NK-92 (cell line): Measurements from ENCODE around the gene SRSF10.
"Not testable (repeated sequence)": the region's sequence is repeated elsewhere in the genome, so short reads cannot be mapped to it uniquely, and the experiment has no call there.

Experiments used
- DNase-seq: peaks from one replicate; lab custom pipeline; 2025; ENCODE audit not compliant: unreplicated experiment; lab: John Stamatoyannopoulos, UW

The SRSF10 gene

DNA sequence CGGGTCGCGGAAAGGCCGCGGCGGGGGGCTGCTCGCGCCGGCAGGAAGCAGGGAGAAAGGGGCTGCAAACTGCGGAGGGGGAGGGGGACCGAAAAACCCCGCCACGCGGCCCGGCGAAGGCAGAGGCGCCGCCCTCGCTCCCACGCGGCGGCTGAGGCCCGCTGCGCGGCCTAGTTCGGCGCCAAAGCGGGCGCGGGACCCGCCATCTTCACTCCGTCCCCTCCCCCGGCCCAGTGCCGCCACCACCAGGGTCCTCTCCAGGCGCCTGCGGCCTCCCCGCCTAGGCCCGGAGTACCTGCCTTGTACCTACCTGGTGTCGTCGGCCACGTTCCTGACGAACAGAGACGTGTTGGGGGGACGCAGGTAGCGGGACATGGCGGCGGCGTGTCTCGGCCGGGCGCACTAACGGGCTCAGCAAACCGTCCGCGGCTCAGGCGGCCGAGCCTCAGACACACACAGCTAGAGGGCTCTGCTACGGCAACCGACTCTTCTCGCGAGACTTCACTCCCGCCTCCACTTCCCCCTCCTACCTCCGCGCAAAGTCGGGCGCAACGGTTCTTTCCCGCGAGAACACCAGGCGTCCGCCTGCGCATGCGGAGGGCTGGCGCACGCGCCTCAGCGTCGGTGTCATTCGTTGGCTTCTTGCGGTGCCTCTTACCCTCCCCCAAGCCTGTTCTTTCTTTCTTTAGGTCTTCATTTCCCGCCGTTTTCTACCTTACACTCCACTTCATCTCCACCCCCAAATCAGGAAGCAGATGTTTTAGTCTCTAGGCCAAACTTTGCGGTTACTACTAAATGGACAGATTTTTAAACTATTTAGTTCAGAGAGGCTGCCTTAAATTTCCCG, at the start of gene SRSF10:
TSS of gene SRSF10 (minus strand) at position 447 of the 847 bp plus-strand sequence. CDS start at position 375, 72 bp downstream.
- DNase-seq, result peak; percentile 93

DNA sequence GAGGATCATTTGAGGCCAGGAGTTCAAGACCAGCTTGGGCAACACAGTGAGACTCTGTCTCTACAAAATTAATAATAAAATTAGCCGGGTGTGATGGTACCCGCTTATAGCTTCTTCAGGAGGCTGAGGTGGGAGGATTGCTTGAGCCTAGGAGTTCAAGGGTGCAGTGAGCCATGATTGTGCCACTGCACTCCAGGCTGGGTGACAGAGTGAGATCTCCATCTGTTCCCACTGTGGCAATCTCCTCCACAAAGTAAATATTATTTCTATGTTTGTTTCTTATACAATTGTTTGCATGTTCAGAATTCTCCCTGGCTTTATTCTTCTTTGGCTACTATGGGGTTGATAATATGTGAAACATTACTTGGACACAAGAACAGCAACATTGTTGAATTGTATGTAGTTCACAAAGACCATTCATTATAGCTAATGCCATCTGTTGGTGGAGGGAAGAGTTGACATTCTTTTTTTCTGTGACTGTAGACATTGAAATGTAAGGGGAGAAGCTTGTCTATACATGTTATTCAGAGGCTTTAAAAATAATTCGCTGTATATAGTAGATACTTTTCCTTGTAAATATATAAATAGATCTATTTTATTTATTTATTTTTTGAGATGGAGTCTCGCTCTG, 47.8 kb upstream of the SRSF10 start:
- no peak for DNase-seq

DNA sequence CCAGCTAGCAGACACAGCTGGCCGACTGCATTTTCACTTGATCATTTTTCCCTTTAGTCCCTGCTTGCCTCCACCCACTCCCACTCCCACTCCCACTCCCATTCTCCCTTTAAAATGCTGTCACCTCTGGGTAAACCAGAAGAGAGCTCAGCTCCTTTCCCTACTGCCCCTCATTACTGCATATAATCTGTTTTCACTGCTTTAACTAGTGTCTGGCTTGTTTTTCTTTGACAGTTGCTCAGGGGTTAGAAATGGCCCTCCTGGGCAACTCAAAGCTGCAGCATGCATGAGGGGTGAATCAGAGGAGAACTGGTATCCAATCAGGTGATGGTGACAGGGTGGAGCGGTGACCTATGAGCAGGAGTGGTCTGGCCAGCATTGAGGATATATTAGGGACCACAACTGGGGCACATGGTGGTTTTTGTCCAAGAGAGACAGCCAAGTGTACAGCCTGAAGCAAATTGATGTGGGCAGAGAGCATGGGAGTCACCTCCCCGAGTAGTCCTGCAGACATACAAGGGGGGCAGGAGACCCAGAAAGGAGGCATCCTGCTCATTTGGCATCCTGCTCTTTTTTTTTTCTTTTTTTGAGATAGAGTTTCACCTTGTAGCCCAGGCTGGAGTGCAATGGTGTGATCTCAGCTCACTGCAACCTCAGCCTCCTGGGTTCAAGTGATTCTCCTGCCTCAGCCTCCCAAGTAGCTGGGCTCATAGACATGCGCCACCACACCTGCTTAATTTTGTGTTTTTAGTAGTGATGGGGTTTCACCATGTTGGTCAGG, 42.6 kb upstream of the SRSF10 start:
- no peak for DNase-seq

DNA sequence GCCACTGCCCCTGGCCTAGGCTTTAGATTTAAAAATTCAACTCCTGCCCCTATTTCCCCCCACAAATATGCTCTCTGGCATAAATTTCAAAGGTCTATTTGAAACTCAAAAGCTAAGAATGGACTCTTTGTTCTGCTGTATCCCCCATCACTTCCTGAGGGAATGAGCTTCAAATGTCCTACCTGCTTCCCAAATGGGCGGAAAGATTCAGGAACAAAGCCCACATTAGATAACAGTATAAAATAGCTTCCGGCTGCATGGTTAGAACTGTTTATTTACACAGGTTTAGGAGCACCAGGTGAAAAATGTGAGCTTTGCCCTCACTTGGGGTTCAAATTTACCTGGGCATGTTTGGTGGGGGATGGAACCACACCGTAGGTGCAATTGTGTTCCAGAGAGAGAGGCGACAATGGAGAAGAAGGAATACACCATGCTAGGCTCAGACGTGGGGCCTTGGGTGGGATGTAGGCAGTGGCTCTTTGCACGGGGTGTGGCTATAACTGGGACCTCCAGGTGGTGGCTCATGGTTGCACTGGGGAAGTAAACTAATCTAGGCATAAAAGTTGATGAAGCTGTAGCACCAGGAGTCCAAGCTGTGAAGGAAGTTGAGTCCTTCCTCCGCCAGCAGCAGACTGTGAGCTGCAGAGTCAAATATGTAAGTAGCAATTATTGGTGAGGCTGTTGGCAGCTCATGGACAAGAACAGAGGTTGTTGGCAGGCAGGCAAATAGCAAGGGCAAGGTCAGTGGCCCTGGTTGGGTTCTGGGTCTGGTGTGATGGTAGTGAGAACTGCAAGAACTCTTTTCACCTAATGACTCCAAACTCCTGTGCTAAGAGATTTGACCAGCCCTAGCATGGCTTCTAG, 41.5 kb upstream of the SRSF10 start:
- DNase-seq, result no peak

DNA sequence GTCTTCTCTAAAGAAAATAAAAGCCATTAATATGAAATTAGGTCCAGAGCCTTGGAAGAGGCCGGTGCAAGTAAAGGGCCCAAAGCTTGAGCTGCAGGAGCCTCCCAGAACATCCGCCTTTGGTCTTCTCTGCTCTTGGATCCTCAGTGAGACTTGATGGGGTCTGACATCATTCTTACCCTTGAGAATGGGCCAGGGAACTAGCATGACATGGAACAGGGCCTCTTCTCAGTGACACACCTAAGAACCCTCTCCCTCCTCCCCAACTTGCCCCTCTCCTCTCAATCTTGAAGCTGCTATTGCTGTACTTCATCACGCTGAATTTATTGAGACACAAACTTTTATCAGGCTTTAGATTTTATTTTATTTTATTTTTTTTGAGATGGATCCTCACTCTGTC, 40.3 kb upstream of the SRSF10 start:
- DNase-seq, result no peak

DNA sequence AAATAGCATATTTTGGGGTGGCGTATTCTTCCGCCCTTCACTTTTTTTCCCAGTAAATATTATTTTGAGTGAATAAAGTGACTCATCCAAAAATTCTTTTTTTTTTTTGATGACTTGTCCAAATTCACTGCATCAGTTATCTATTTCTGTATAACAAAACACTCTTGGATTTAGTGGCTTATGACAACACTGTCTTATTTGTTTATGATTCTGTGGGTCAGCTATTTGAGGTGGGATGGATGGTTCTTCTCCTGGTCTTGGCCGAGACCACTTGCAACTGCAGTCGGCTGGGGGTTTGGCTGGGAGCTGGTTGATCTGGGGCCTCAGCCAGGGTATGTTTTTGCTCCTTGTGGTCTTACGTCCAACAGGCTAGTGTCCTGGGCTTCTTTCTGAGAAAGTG, 39.9 kb upstream of the SRSF10 start:
- no peak for DNase-seq

DNA sequence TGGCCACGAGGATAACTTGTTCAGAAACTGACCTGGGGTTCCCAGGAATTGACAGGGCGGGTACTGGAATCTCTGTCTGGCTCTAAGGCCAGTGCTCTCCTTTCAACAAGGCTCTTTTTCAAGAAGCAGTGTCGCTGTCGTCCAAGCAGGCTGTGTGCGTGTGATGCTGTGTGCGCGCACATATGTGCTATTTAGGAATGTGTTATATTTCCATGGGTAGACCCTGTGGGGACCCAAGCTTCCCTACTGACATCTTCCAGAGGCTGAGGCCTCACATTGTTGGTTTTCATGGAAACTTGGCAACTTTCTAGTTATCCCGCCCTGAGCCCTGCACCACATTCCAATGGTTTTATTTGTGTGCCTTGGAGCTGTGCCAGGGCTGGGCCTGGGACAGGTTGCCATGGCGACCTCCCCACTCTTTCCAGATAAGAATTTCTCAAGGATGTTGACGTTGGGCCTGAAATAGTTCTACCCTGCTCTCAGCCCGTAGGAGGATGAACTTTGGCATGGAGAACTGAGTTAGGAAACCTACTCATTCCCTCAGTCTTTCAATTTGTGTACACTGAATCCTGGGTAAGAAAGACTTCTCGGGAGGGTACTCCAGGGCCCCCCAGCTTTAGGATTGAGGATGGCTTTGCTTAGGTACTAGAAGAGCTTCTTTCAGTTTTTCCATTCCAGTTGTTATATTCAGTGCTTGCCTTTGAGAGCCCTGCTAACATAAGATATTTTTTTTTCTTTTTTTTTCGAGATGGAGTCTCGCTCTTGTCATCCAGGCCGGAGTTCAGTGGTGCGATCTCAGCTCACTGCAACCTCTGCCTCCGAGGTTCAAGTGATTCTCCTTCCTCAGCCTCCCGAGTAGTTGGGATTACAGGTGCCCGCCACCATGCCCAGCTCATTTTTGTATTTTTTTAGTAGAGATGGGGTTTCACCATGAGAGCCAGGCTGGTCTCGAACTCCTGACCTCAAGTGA, 38.8 kb upstream of the SRSF10 start:
- no peak for DNase-seq

DNA sequence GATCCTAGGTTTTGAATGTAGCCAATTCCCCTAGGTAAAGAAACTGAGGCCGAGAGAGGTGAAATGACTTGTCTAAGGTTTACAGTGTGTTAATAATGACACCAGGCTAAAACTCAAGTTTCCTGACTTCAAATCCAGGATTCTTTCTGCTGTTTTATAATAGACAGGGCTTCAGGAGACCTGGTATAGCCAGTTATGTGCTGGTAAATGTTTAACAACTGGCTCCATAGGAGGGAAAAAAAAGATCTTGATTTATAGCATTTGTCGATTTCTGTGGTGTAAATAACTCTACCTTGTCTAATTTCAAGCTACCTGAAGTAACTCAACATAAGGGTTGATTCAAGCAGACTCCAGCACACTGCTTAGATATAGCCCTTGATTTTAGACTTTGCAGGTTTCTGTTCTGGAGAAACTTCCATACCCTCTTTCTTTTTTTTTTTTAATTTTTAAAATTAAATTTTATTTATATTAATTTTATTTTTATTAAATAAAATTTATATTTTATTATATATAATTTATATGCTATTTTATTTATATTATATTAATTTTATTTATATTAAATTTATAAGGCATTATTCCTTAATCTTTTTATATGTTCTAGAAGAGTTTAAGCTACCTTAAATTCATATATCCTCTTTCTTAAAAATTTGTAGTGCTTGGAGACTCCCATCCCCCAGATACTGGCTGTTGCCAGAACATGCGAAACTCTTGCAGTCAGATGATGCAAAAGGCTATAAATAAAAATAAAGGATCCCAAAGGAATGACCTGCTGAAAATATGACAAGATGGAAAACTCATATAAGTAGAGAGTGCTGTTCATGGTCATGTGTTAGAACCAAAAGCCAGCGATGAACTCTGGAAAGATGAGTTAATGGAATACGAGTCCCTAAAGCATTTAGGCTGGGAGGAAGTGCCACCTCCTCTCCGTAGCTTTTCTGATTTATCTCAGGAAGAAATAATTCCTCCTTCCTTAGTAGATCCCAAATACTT, 35.4 kb upstream of the SRSF10 start:
- no peak for DNase-seq

DNA sequence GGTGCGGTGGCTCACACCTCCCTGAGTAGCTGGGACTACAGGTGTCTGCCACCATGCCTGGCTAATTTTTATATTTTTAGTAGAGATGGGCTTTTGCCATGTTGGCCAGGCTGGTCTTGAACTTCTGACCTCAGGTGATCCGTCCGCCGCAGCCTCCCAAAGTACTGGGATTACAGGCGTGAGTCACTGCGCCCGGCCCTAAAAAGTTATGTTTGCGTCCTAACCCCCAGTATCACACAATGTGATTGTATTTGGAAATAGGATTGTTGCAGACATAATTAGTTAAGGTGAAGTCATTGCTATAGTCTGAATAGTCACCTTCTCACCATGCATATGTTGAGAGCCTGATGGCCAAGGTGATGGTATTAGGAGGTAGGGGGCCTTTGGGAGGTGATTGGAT, 32.8 kb upstream of the SRSF10 start:
- not testable (repeated sequence) for DNase-seq

DNA sequence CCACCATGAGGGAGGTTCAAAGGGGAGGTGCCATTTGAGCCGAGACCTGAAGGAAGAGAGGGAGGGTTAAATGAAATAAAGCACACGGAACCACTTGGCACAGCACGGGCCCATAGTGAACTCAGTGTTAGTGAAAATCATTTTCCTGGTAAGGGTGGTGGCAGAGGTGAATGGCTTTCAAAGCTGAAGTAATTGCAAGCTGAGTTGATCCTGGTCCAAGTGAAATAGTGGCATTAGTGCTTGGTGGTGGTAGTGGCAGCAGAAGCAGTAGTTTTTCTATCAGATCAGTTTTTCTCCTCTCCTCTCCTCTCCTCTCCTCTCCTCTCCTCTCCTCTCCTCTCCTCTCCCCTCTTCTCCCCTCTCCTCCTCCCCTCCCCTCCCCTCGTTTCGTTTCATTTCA, 30.5 kb upstream of the SRSF10 start:
- DNase-seq, result no peak

DNA sequence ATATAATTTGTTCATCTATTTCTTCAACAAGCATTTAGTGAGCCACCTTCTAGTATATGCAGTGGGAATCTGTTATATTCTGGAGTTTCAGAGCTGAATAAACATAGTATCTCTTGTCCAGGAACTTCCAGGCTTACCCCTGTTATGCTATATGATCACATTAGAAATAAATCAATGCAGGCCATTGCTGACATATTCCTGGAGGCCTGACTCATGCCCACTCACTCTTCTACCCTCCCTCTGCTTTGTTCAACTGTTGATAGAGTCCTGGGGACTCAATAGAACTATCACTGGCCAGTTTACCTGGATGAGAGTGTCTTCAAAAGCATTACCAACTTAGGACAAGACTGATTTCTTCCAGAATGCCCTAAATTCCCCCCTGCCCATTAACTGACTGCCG, 29.3 kb upstream of the SRSF10 start:
- DNase-seq, result no peak

DNA sequence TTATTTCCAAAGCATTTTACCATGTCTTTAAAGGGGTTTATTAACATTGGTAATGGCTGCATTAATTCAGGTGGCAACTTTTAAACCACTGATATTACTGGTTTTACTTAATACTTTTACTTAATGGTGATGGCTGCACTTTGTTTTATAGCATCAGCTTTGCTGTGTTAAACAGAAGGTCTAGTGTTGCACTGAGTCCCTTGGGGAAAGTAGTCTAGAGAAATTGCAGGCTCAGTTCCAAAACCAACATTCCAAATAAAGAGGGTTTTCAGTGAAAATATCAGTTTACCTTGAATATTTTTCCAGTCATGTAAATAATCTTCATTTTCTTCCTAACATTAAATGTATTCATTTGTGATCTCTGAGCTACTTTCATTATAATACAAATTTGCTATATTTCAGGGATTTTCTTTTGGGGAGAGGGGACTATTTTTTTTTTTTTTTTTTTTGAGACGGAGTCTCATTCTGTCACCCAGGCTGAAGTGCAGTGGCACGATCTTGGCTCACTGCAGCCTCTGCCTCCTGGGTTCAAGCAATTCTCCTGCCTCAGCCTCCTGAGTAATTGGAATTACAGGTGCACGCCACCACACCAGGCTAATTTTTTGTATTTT, 28.6 kb upstream of the SRSF10 start:
- not testable (repeated sequence) for DNase-seq

DNA sequence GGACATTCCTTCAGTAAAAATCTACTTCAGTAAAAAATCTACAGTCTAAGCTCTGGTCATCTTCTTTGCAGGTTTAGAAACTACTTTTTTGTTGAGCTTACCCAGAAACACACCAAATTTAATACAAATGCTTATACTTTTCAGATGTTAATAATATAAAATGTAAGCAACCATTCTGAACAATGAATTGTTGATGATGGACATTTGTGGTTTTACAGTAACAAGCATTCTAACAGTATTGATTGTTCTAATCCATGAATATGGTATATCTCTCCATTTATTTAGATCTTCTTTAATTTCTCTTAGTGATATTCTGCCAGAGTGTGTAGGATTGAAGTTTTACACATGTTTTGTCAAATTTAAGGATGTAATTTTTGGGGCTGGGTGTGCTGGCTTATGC, 27.0 kb upstream of the SRSF10 start:
- no peak for DNase-seq

DNA sequence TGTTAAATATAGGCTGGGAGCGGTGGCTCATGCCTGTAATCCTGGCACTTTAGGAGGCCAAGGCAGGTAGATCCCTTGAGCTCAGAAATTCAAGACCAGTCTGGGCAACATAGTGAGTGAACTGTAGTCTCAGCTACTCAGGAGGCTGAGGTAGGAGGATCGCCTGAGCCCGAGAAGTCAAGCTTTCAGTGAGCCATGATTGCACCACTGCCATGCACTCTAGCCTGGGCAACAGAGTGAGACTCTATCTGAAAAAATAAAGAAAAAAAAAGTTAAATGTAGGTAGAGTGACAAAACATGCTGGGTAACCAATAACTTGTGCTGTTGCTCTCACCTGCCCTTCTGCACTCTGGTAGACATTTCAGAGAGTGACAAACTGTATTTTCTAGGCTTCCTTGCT, 25.0 kb upstream of the SRSF10 start:
- no peak for DNase-seq

DNA sequence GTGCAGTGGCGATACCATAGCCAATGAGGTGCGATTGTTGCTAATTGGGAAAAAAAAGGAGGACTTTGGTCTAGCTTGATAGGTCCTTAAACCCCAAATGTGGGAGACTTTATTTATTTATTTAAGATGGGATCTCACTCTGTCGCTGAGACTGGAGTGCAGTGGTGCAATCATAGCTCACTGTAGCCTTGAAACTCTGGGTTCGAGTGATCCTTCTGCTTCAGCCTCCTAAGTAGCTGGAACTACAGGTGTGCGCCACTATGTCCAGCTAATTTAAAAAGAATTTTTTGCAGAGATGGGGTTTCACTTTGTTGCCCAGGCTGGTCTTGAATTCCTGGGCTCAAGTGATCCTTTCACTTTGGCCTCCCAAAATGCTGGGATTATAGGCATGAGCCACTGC, 24.0 kb upstream of the SRSF10 start:
- no peak for DNase-seq

DNA sequence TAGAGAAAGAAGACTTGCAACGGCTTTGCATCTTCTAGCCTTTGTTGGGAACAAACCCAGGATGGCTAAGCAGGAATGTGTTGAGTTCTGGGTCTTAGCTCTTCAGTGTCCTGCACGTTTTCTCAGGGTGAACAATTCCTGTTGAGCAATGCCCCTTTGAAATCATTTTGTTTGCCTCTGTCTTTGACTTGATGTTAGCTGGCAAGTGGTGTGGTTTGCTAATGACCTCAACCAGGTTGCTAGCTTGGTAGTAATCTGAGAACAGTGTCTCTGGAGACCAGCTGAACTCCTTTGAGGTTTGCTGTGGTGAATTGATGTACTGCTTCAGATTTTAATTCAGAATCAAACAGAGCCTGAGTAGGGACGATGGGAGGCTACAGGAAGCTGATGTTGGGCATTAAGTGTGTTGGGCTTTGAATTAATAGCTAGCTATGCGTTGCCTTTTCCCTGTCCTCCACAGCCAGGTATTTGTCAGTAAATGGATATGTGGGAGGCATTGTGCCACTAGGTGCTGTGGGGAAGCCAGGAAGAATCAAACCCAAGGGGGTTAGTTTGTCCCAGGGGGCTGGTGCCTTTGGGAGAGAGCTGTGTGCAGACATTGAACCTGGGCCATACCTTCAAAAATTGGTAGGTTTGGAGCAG, 23.3 kb upstream of the SRSF10 start:
- no peak for DNase-seq

DNA sequence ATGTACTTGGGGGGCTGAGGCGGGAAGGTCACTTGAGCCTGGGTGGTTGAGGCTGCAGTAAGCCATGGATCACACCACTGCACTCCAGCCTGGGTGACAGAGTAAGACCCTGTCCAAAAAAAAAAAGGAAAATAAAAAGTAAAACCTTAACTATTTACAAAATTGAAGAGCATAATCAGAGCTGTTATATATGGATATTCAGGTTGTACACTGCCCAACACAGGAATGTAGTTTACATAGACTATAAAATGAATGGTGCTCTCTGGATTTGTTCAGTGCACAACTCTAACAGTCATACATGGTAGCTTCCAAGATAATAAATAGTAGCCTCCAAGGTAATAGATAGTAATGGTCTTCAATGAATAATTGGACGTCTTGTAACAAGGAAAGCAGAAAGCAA, 22.6 kb upstream of the SRSF10 start:
- DNase-seq, result no peak
